Fibroblast of pulmonary artery (primary cell): ENCODE measurements around the gene DDC.

ENCODE experiments used
- DNase-seq: peaks from one replicate; pipeline ENCODE4 v3.0.0-alpha.2; 2010; ENCODE audit warnings: low read depth
- H3K4me3 ChIP-seq: replicated peaks from 2 replicates; pipeline ENCODE4 v1.5.1; 2011; ENCODE audit warnings: low read depth, mild to moderate bottlenecking, control low read depth, low read length, moderate library complexity
- CTCF ChIP-seq: IDR thresholded peaks from 2 replicates; pipeline ENCODE4 v1.5.1; 2011; ENCODE audit warnings: mild to moderate bottlenecking, control low read depth, low read length, inconsistent platforms; ENCODE audit errors: missing control alignments

The DDC gene

GRCh38 chr7:50564640-50565558 lies at the start of gene DDC:
Gene DDC, minus strand, starts transcription at chr7:50565405. Its CDS starts 21,320 bp downstream, at chr7:50544085.
- no peak for DNase-seq
- no peak for TF ChIP-seq CTCF
- H3K4me3 ChIP-seq: no peak within 1 kb of the TSS

- no peak overlapping the region for H3K4me3 ChIP-seq
- no peak for DNase-seq
- no peak for TF ChIP-seq CTCF
Measured at GRCh38 chr7:50613473-50613872, 48.3 kb upstream of the DDC start.

GRCh38 chr7:50612704-50613103 lies 47.5 kb upstream of the DDC start:
- no peak for TF ChIP-seq CTCF
- no peak for DNase-seq

GRCh38 chr7:50610521-50611277 lies 45.5 kb upstream of the DDC start:
- no peak for TF ChIP-seq CTCF
- DNase-seq: peak; percentile 81
- no peak overlapping the region for H3K4me3 ChIP-seq

More at GRCh38 chr7:50612704-50613103, 47.5 kb upstream of the DDC start:
- no peak overlapping the region for H3K4me3 ChIP-seq

- no peak for TF ChIP-seq CTCF
- no peak for DNase-seq
- H3K4me3 ChIP-seq: no peak overlapping the region
Measured at GRCh38 chr7:50608196-50608906, 43.1 kb upstream of the DDC start.

- no peak for TF ChIP-seq CTCF
- H3K4me3 ChIP-seq: no peak overlapping the region
- DNase-seq: no peak
Measured at GRCh38 chr7:50607524-50608125, 42.4 kb upstream of the DDC start.
